ENCODE data around the gene KAZN.

The KAZN gene

GRCh38 chr1:14804626-14805025, 206.1 kb downstream of the KAZN start:
- no peak for DNase-seq

DNA sequence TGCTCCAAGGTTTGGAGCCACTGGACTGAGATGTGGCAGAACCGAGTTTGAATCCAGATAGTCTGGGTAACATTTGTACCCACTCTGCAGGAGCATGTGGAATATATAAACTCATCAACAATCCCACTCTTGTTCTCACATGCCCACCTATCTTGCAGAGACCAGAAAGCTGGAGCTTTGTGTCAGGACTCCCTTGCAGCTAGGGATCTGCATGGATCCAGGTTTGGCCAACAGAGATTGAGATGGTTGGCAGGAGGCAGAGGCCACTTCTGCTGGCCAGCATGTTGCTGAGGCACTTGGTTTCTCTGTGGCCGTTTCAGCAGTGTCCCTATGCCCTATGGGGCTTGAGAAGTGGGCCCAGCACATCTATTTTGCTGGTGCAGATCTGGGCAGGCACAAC, 208.3 kb downstream of the KAZN start:
- DNase-seq: no peak

DNA sequence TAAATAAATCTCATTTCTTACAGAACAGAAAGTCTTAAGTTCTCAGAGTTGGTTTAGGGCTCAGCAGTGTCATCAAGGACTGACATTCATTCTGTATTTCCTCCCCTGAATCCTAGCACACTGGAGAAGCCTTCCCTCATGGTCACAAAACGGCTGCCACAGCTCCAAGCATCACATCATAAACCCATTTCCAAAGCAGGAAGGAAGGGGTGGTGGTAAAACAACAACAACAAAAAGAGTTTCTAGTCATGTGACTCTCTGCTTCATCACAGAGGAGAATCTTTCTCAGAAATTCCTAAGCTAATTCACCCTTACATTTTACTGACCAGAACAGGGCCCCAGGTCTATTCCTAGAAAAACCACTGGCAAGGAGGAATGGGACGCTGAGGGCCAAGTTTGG, 210.3 kb downstream of the KAZN start:
- DNase-seq: no peak

GRCh38 chr1:14809191-14809981, 210.9 kb downstream of the KAZN start:
- DNase-seq: no peak

DNA sequence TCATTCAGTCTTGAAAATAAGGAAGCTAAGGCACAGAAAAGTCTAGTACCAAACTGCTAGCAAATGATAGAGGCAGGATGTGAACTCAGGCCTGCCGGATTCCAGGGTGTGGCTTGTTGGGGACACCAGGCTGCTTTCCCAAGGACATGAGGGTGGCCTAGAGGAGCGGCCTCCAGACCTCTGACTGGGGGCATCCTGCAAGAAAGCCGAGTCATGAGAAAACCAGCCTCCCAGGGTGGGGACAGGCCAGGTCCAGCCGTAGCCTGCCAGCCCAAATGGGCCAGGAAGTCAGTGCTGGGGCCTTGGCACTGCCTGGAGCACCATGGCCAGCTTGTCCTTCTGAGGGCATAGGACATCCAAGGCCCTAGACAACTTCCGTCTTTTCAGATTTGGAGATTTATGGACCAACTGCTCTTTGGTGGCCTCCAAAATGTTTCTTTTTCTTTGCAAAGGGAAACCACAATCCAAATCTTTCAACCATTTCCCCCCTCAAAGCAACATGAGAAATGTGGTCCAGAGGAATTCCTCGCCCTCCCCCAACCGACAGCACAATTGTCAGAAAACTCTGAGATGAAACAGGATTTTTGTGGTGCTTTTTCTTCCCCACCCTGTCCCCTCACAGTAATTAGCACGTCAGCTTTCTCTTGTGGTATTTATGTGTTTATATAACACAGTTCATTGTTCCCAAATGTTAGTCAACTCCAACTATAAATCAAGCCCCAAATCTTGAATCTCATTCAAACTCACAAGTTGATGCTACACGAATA, 212.3 kb downstream of the KAZN start:
- DNase-seq: no peak

DNA sequence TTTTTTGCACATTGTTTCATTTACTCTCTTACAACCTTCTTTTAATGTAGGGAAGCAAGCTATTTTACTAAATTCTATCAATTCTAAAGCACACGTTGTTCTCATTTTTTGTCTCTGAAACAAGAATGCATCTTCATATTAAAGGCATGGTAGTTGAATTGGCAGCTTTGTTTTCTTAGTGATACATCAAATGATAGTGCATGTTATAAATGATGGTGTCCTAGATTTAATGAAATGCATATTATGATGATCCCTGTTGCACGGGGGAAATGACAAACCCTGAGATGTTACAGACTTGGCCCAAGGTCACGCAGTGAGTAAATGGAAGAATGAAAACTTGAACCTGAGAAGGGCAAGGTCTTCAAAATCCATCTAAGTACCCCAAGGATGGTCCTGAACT, 213.1 kb downstream of the KAZN start:
- no peak for DNase-seq

DNA sequence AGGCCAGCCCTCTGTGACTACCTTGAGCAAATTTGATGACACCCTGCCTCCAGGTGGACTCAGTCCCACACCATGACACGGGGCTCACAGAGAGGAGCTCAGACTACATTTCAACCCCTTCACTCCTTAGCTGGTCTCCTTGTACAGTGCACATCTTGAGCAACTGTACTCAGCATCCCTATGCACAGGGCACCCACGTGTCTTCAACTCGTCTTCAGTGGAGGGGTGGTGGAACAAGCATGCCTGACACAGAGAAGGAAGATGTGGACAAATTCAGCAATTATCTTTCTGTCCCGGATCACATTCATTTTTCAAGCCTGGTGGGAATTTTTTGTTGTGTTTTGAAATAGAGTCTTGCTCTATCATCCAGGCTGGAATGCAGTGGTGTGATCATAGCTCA, 213.7 kb downstream of the KAZN start:
- no peak for DNase-seq

GRCh38 chr1:14815175-14815877, 216.8 kb downstream of the KAZN start:
- no peak for DNase-seq

DNA sequence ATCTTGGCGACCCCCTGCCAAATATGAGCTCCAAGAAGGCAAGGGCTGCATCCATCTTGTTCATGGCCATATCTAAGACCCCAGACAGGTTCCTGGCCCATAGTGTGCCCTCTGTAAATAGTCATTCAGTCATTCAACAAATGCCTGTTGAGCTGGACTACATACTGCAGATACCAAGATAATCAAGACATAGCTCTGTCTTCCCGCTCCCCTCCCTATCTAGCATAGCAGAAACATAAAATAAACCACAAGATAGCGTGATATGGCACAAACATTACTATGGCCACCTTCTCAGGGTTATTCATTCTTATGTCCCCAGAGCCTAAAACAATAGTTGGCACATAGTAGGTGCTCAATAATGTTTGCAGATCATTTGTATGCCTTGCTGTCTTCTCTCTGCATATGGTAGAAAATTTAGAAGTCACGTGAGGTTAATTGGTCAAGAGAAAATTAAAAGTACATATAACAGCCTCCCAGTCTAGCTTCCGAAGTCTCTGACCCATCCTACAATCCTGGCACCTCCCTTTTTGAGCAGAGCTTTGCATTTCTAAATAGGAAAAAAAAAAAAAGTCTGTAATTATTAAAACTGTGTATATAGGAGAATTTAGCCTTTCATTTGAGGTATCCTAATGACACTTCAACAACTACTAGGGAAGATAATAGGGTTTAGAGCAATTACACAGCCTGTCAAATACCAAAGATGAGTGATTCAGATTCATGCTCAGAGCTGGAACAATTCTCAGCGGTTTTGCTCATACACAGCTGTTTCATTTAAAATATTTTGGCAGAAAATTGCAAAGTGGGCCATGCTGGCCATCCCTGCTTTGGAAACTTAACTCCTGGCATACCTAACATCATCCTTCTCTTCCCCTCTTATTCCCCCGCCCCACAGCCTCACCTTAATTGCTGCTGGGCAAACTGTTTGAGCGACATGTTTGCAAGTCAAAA, 219.0 kb downstream of the KAZN start:
- no peak for DNase-seq

DNA sequence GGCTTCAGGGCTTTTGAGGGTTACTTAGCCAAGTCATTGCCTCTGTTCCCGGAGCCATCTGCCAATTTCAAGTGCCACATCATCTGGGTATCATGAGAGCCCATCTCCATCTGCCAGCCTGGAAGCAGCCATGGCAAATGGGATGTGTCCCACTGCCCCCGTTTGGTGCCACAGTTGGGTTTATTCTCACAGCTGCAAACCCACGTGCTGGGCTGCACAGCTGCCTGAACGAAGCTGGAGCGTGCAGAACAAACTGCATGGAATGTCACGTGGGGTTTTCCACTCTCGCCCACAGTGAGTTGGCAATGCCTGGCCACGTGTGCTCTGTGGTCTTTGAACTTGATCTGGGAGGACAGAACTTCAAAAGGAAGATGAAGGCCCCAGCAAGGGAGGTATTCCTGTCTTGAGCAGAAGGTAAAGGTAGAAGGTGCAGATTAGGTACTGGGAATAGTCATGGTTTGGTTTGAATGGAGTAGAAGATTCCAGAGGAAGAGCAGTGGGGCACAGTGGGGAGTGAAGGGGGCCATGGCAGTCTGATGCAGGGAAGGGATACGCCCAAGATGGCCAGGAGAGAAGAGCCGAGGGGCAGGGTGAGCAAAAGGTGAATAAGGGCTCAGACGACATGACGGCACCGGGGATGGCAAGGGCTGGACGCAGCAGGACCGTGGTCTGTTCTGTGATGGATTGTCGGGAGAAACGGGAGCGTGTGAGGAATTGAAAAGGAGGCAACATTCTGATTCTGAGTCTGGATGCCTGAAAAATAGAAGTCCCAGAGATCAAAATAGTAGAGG, 222.0 kb downstream of the KAZN start:
- DNase-seq: no peak

DNA sequence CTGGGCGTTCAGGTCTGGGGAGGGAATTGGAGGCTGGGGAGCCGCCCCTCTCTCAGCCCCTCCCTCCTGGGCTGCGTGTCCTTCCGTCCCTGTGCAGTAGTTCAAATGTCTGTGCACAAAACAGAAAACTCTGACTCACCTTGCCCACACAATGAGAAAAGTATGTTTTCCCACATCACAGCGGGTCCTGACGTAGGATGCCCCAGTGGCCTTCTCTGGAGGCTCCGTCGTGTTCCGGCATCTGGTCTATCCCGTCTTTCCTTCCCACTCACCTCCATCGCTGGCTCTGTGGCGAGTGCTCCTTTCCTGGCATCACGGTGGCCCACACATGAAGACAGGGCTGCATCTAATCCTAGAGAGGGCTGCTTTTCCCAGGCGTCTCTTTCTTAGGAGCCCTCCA, 224.0 kb downstream of the KAZN start:
- no peak for DNase-seq

- DNase-seq: no peak
These were observed 224.5 kb downstream of the KAZN start for GRCh38 chr1:14822996-14823395.

GRCh38 chr1:14824314-14824915, 225.9 kb downstream of the KAZN start:
- DNase-seq: no peak

DNA sequence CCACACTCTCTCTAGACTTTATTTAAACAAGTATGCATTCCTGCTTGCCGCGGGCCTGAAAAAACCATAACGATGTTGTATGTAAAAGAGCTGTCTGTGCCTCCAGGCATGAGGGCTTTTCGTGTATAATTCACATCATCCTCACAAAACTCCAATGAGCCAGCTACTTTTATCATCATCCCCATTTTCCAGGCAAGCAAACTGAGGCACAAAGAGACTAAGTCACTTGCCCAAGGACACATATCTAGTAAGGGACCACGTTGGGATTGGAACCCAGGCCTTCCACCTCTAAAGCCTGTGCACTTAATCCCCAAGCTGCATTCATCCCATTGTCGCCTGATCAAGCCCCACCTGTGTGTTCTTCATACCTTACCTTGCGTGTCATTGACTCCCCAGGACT, 226.9 kb downstream of the KAZN start:
- DNase-seq: no peak

- no peak for DNase-seq
These were observed 227.7 kb downstream of the KAZN start for GRCh38 chr1:14826172-14826636.

- no peak for DNase-seq
These were observed 228.3 kb downstream of the KAZN start for GRCh38 chr1:14826731-14827326.

GRCh38 chr1:14827870-14828269, 229.4 kb downstream of the KAZN start:
- DNase-seq: no peak

DNA sequence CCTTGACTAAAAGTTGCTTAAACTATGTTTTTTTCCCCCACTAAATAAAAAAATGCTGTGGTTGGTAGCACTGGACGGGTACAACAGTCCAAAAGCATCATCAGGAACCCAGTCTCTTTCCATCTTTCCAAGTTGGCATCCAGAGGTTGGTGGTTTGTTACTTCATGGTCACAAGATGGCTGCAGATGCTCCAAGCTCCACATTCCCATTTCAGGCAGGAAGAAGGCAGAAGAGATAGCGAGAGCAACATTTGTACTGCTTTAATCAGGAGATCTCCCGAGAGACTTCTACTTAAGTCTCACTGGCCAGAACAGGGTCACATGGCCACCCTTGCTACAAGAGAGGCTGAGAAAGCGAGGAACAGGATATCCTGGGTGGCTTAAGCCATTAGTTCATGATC, 230.2 kb downstream of the KAZN start:
- DNase-seq: no peak

GRCh38 chr1:14835725-14836124, 237.2 kb downstream of the KAZN start:
- no peak for DNase-seq

DNA sequence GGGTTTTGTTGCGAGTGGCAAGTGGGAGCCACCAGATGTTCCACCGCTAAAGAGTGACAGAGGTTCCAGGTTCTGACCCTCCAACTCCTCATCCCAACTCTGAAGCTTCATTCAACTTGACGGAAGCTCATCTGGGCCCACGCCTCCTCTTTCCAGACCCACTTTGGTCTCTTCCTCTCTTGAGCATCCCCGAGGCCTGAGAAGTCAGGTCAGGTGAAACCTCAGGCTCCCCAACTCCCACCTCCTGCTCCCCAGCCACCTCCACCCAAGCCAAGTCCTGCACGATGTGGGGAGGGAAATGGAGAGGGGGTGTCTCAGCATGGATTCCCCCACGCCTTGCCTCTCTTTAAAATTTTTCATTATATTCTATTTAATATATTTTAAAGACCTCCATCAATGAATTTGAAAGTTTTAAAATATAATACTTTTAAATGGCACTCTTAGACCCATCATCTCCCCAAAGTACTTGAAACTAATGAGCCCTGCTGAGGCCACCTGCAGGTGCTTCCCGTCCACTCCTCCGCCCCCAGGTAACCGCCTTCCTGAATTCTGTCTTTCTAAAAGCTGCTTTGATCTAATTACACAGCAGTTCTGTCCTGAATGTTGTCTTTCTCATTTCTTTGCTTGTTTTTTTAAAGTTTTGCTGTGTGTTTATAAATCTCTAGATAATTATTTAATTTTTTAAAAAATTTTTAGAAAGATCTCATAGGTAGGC, 238.1 kb downstream of the KAZN start:
- DNase-seq: no peak
